COLO668 (cell line): ENCODE measurements around the gene OCA2.

Source experiments
- DNase-seq: peaks from one replicate; lab custom pipeline; 2025; ENCODE audit not compliant: unreplicated experiment; lab: John Stamatoyannopoulos, UW

OCA2 gene

GRCh38 chr15:28081594-28081993, 17.5 kb downstream of the OCA2 start:
- no peak for DNase-seq

GRCh38 chr15:28080386-28080785, 18.7 kb downstream of the OCA2 start:
- DNase-seq: no peak

- no peak for DNase-seq
Observed at GRCh38 chr15:28079313-28079969, 19.7 kb downstream of the OCA2 start.

GRCh38 chr15:28078191-28078719, 20.9 kb downstream of the OCA2 start:
- DNase-seq: no peak

- DNase-seq: no peak
Observed at GRCh38 chr15:28075573-28075972, 23.5 kb downstream of the OCA2 start.

- DNase-seq: no peak
Observed at GRCh38 chr15:28068930-28069329, 30.2 kb downstream of the OCA2 start.

- no peak for DNase-seq
Observed at GRCh38 chr15:28066231-28066630, 32.9 kb downstream of the OCA2 start.

GRCh38 chr15:28060005-28060404, 39.1 kb downstream of the OCA2 start:
- no peak for DNase-seq

GRCh38 chr15:28058082-28058481, 41.0 kb downstream of the OCA2 start:
- DNase-seq: no peak

GRCh38 chr15:28051955-28052633, 47.0 kb downstream of the OCA2 start:
- DNase-seq: no peak

GRCh38 chr15:28049581-28049980, 49.5 kb downstream of the OCA2 start:
- no peak for DNase-seq

GRCh38 chr15:28047277-28047676, 51.8 kb downstream of the OCA2 start:
- DNase-seq: no peak

- DNase-seq: no peak
Observed at GRCh38 chr15:28044121-28044672, 54.9 kb downstream of the OCA2 start.

GRCh38 chr15:28043691-28044091, 55.4 kb downstream of the OCA2 start:
- no peak for DNase-seq

- no peak for DNase-seq
Observed at GRCh38 chr15:28037969-28038590, 61.0 kb downstream of the OCA2 start.

- DNase-seq: no peak
Observed at GRCh38 chr15:28033443-28033842, 65.7 kb downstream of the OCA2 start.

GRCh38 chr15:28030801-28031200, 68.3 kb downstream of the OCA2 start:
- DNase-seq: no peak

- DNase-seq: no peak
Observed at GRCh38 chr15:28027714-28028076, 71.4 kb downstream of the OCA2 start.

- no peak for DNase-seq
Observed at GRCh38 chr15:28026764-28027713, 72.1 kb downstream of the OCA2 start.

- DNase-seq: no peak
Observed at GRCh38 chr15:28026221-28026620, 72.9 kb downstream of the OCA2 start.

GRCh38 chr15:28025413-28025812, 73.7 kb downstream of the OCA2 start:
- no peak for DNase-seq
